Upper lobe of right lung (tissue), 1 donor: Measurements from ENCODE around the gene NECAP2. TPM values are rescaled to one million over a fixed set of nuclear protein-coding genes. Genes with fewer than 3 reads are reported as not detected.

Experiments used
- ATAC-seq: fragments of 200-7000 bp; cut with Tn5 transposase; one replicate; pipeline ENCODE4 v1.9.1; 2020; ENCODE audit warnings: mild to moderate bottlenecking, moderate library complexity
- DNase-seq: peaks from one replicate; pipeline ENCODE4 v3.0.0-alpha.2; 2020
- H3K27ac ChIP-seq: fragments of 200-600 bp; one replicate; pipeline ENCODE4 v1.8.0; 2022
- H3K27me3 ChIP-seq: fragments of 200-600 bp; one replicate; pipeline ENCODE4 v1.8.0; 2022; ENCODE audit warnings: mild to moderate bottlenecking
- H3K36me3 ChIP-seq: fragments of 200-600 bp; one replicate; pipeline ENCODE4 v1.8.0; 2022
- H3K4me1 ChIP-seq: fragments of 200-600 bp; one replicate; pipeline ENCODE4 v1.8.0; 2022
- H3K4me3 ChIP-seq: fragments of 200-600 bp; one replicate; pipeline ENCODE4 v1.8.0; 2022; ENCODE audit warnings: mild to moderate bottlenecking
- H3K9me3 ChIP-seq: fragments of 200-600 bp; one replicate; pipeline ENCODE4 v1.8.0; 2022
- CTCF ChIP-seq: fragments of 200-600 bp; IDR thresholded peaks from one replicate; pipeline ENCODE4 v1.8.0; 2022; ENCODE audit warnings: antibody characterized with exemption
- intact Hi-C: fragments of 100-400 bp; cut with DNase I; formaldehyde crosslinking; loops from one replicate; pipeline ENCODE4 v1.11.0; 2022
- total RNA-seq: library from RNA; stranded (reverse); fragmentation: NEBNext Ultra II Directional; extraction: Animal tissue kit (Norgen Biotek cat#: 25700); gene quantifications from one replicate; pipeline ENCODE4 v1.2.1, GENCODE V29; 2021
- donor health status: DM: no; HTN: yes; CAD: no; lungs with severe emphysema.

Gene NECAP2
- total RNA-seq, 1 donor from 2014 or later, result 78.1 TPM

GRCh38 chr1:16409536-16410152 is 30.9 kb upstream of the NECAP2 start:
- no peak for DNase-seq
- intact Hi-C loops, result no loop called here
- ATAC-seq, result peak; percentile 28
- no peaks in the 10 kb centered on the region for H3K27me3 ChIP-seq
- no peaks in the 10 kb centered on the region for H3K9me3 ChIP-seq
- no peaks in the 10 kb centered on the region for H3K4me1 ChIP-seq
- no peak for TF ChIP-seq CTCF
- H3K36me3 ChIP-seq, result no peaks in the 10 kb centered on the region
- H3K4me3 ChIP-seq, result no peak overlapping the region
- no peak overlapping the region for H3K27ac ChIP-seq

DNA sequence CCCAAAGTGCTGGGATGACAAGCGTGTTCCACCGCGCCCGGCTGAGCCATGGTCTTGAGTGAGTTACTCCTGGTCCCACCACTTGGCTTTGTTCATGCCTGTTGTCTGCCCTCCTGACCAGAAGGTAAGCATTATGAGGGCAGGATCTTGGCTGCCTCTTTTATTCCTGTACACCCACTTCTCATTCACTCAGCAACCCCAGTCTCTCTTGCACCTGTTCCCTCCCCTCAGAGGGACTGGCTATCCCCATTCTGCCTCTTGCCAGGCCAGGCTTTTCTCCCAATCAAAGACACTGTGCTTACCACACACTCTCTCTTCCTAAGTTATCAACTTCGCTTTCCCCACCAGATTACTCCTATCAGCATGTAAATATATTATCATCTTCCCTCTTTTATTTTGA is 29.7 kb upstream of the NECAP2 start:
- ATAC-seq (no peak), DNase-seq (no peak)
- Histone ChIP-seq H3K4me3 (no peak overlapping the region), H3K9me3 (no peaks in the 10 kb centered on the region), H3K36me3 (no peaks in the 10 kb centered on the region), H3K4me1 (no peaks in the 10 kb centered on the region), H3K27me3 (no peaks in the 10 kb centered on the region), H3K27ac (no peak overlapping the region)
- intact Hi-C loops, result no loop called here
- no peak for TF ChIP-seq CTCF

DNA sequence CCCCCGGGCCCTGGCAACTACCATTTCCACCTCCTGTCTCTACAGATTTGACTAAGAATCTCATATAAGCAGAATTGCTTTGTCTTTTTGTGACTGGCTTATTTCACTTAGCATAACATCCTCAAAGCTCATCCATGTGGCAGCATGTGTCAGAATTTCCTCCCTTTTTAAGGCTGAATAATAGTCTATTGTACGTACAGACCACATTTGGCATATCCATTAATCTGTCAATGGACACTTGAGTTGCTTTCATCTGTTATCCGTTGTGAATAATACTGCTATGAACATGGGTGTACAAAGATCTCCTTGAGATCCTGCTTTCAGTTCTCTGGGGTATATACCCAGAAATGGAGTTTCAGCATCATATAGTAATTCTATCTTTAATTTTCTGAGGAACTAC is 27.3 kb upstream of the NECAP2 start:
- Histone ChIP-seq H3K27ac (no peak overlapping the region), H3K4me1 (no peaks in the 10 kb centered on the region), H3K27me3 (no peaks in the 10 kb centered on the region), H3K4me3 (no peak overlapping the region), H3K9me3 (no peaks in the 10 kb centered on the region), H3K36me3 (no peaks in the 10 kb centered on the region)
- ATAC-seq (no peak), DNase-seq (no peak)
- no peak for TF ChIP-seq CTCF
- intact Hi-C loops, result no loop called here

GRCh38 chr1:16418823-16419425 is 21.6 kb upstream of the NECAP2 start:
- TF ChIP-seq CTCF, result no peak
- Histone ChIP-seq H3K9me3 (no peaks in the 10 kb centered on the region), H3K36me3 (no peaks in the 10 kb centered on the region), H3K4me3 (no peak overlapping the region), H3K27ac (no peak overlapping the region), H3K4me1 (no peaks in the 10 kb centered on the region), H3K27me3 (no peaks in the 10 kb centered on the region)
- no peak for DNase-seq
- no peak for ATAC-seq
- intact Hi-C loops, result no loop called here

DNA sequence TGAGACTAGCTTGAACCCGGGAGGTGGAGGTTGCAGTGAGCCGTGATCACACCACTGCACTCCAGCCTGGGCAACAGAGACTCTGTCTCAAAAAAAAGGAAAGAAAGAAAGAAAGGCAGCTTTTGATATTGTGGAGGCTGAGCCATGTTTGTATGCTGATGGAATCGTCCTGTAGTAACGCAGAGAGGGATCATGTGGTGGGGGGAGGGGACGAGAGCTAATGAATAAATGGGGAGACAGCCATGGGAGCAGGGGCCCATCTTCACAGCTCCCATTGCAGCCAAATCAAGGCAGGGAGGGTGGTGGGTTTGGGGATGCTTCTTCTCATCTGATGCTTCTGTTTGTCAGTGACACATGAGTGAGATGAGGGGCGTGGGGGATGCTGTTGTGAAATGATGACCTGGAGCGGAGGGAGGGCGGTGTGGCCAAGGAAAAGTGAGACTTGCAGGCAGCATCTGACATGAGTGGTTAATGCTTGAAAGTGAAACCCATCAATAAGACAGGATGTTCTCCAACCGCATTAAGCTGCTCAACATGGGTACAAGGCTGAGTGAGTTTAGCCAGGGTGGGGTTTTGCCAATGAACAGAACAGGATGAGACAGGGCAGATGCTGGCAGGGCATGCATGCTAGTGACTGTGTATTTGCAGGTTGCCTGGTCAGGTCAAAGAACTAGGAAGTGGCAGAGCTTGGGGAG is 20.0 kb upstream of the NECAP2 start:
- H3K27me3 ChIP-seq, result no peaks in the 10 kb centered on the region
- TF ChIP-seq CTCF, result no peak
- intact Hi-C loops, result no loop called here
- H3K4me1 ChIP-seq, result no peaks in the 10 kb centered on the region
- no peak overlapping the region for H3K27ac ChIP-seq
- ATAC-seq (peak; percentile 35), DNase-seq (no peak)
- H3K9me3 ChIP-seq, result no peaks in the 10 kb centered on the region
- H3K4me3 ChIP-seq, result no peak overlapping the region
- no peaks in the 10 kb centered on the region for H3K36me3 ChIP-seq
